ENCODE results near the gene RASSF3.

RASSF3 gene

GRCh38 chr12:64631197-64631596 lies 20.9 kb downstream of the RASSF3 start:
- H3K36me3 ChIP-seq (ENCODE audit: low read depth) = peaks cover 4% of the 10 kb centered on the region; the same call in 1 of the 2 replicates
- ATAC-seq (ENCODE audit: low read depth) = no peak

GRCh38 chr12:64633011-64633939 lies 23.0 kb downstream of the RASSF3 start:
- ATAC-seq (ENCODE audit: low read depth) (no peak), DNase-seq (ENCODE audit: low spot score) (no peak)
- Histone ChIP-seq H3K27ac (ENCODE audit: poor library complexity, severe bottlenecking) (no peak overlapping the region), H3K27me3 (ENCODE audit: insufficient read depth, poor library complexity, severe bottlenecking) (no peaks in the 10 kb centered on the region), H3K4me3 (ENCODE audit: severe bottlenecking) (no peak overlapping the region), H3K9me3 (ENCODE audit: severe bottlenecking) (no peaks in the 10 kb centered on the region), H3K4me1 (ENCODE audit: insufficient read depth, poor library complexity, severe bottlenecking) (peaks cover 4% of the 10 kb centered on the region), H3K36me3 (ENCODE audit: low read depth) (peaks cover 4% of the 10 kb centered on the region; the same call in 1 of the 2 replicates)
- no peak for TF ChIP-seq CTCF (IDR thresholded peaks at IDR 0.05; ENCODE audit: poor library complexity, severe bottlenecking)

More at GRCh38 chr12:64631197-64631596, 20.9 kb downstream of the RASSF3 start:
- Histone ChIP-seq H3K9me3 (ENCODE audit: severe bottlenecking) (no peaks in the 10 kb centered on the region), H3K27me3 (ENCODE audit: insufficient read depth, poor library complexity, severe bottlenecking) (no peaks in the 10 kb centered on the region), H3K27ac (ENCODE audit: poor library complexity, severe bottlenecking) (no peak overlapping the region), H3K4me1 (ENCODE audit: insufficient read depth, poor library complexity, severe bottlenecking) (peaks cover 21% of the 10 kb centered on the region), H3K4me3 (ENCODE audit: severe bottlenecking) (no peak overlapping the region)
- TF ChIP-seq CTCF (IDR thresholded peaks at IDR 0.05; ENCODE audit: poor library complexity, severe bottlenecking) = no peak
- no peak for DNase-seq (ENCODE audit: low spot score)

- no peak overlapping the region for H3K4me3 ChIP-seq (ENCODE audit: severe bottlenecking)
- no peaks in the 10 kb centered on the region for H3K27me3 ChIP-seq (ENCODE audit: insufficient read depth, poor library complexity, severe bottlenecking)
- no peak for TF ChIP-seq CTCF (IDR thresholded peaks at IDR 0.05; ENCODE audit: poor library complexity, severe bottlenecking)
- no peaks in the 10 kb centered on the region for H3K9me3 ChIP-seq (ENCODE audit: severe bottlenecking)
- H3K27ac ChIP-seq (ENCODE audit: poor library complexity, severe bottlenecking) = no peak overlapping the region
- ATAC-seq (ENCODE audit: low read depth) = peak; percentile 85
- H3K4me1 ChIP-seq (ENCODE audit: insufficient read depth, poor library complexity, severe bottlenecking) = peaks cover 4% of the 10 kb centered on the region
- no peak for DNase-seq (ENCODE audit: low spot score)
- peaks cover 4% of the 10 kb centered on the region; the same call in 1 of the 2 replicates for H3K36me3 ChIP-seq (ENCODE audit: low read depth)
These were observed 23.6 kb downstream of the RASSF3 start for GRCh38 chr12:64633940-64634337.

- Histone ChIP-seq H3K27me3 (ENCODE audit: insufficient read depth, poor library complexity, severe bottlenecking) (no peaks in the 10 kb centered on the region), H3K4me1 (ENCODE audit: insufficient read depth, poor library complexity, severe bottlenecking) (peaks cover 4% of the 10 kb centered on the region), H3K9me3 (ENCODE audit: severe bottlenecking) (no peaks in the 10 kb centered on the region), H3K4me3 (ENCODE audit: severe bottlenecking) (no peak overlapping the region), H3K27ac (ENCODE audit: poor library complexity, severe bottlenecking) (no peak overlapping the region), H3K36me3 (ENCODE audit: low read depth) (peaks cover under 1% of the 10 kb centered on the region; the same call in 1 of the 2 replicates)
- DNase-seq (ENCODE audit: low spot score) (no peak), ATAC-seq (ENCODE audit: low read depth) (no peak)
- no peak for TF ChIP-seq CTCF (IDR thresholded peaks at IDR 0.05; ENCODE audit: poor library complexity, severe bottlenecking)
These were observed 24.3 kb downstream of the RASSF3 start for GRCh38 chr12:64634508-64635092.
